GM21381 (cell line): ENCODE results near the gene APRT.
"Not testable (repeated sequence)": the region's sequence is repeated elsewhere in the genome, so short reads cannot be mapped to it uniquely, and the experiment has no call there.

ENCODE experiments used
- ATAC-seq: cut with Tn5 transposase; IDR thresholded peaks from one replicate; pipeline ENCODE4 v1.9.1; 2021; ENCODE audit warnings: mild to moderate bottlenecking, moderate library complexity; ENCODE audit not compliant: unreplicated experiment

Gene APRT

GRCh38 chr16:88823646-88824045 lies 11.9 kb upstream of the APRT start:
- ATAC-seq, result not testable (repeated sequence)

GRCh38 chr16:88822281-88823040 lies 10.7 kb upstream of the APRT start:
- ATAC-seq, result no peak

- no peak for ATAC-seq
Observed at GRCh38 chr16:88821168-88821850, 9.6 kb upstream of the APRT start.

DNA sequence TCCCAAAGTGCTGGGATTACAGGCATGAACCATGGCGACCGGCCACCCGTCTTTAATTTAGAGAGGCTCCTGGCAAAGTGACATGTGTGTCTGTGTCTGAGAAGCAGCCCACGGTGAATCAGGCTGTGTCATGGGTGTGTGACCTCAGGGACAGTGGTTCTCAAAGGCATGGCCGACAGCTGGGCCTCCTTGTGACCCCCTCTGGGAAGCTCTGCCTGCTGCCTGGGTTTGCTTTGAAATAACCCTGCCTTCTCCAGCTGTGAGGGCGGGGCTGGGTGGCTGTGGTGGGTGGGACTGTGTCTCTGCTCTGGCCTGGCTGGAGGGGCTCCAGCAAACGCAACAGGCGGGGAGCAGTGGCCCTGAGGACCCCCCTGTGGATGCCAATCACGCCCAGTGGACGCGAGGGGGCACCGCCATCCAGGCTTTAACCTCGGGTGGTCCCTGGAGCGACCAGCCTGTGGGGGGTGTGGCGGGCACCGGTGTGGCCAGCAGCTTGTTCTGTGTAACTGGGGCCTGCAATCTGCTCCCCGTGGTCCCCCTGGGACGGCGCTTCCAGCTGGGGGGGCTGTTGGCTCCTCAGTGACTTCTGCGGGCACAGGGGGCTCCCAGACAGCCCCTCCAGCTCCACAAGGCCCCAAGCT lies 8.8 kb upstream of the APRT start:
- ATAC-seq, result no peak

GRCh38 chr16:88819126-88819525 lies 7.4 kb upstream of the APRT start:
- ATAC-seq, result no peak

DNA sequence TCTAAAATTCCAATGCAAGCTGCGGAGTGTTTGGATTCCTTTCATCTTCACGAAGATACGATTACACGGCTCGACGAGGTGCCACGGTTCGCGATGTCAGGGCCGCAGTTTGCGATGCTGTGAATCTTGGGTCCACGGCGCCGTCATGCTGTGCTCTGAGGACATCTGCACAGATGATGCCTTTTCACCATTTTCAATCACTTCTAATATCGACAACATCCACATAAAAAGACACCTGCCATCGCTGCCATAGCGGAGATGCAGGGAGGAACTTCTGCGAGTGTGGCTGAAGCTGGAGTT lies 6.8 kb upstream of the APRT start:
- ATAC-seq, result no peak

DNA sequence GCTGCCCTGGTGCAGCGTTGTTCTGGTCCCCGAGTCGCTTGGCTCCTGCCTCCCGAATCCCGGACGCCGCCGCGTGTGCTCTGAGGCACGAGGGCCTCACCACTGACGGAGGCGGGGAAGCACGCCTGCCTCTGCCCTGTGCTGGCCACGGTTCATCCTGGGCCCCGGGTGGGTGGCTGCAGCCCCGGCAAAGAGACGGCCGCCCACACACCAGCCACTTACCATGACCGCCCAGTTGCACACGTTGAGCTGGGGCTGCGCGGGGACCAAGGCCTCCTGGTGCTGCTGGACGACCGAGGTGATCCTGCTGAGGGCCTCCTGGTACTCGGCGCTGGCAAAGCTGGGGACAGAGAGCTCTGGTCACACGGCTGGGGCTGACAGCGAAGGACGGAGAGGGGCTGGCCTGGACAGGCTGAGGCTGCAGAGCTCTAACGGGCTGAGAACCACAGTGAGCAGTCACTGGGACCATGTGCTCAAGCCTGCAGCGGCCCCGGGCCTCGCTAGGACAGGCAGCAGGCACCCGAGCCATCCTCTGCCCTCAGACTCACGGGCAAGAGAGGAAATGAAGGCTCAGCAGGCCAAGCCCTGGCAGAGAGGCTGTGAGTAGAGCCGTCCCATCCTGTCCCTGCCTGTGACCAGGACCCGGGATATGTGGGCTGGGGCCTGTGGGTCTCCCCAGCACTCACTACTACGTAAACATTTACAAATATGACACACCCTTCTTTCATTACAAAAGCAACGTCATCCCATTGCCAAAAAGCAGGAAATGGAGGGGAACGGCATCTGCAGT lies 6.3 kb upstream of the APRT start:
- no peak for ATAC-seq

GRCh38 chr16:88816736-88817535 lies 5.2 kb upstream of the APRT start:
- ATAC-seq, result no peak

GRCh38 chr16:88815901-88816589 lies 4.3 kb upstream of the APRT start:
- no peak for ATAC-seq

DNA sequence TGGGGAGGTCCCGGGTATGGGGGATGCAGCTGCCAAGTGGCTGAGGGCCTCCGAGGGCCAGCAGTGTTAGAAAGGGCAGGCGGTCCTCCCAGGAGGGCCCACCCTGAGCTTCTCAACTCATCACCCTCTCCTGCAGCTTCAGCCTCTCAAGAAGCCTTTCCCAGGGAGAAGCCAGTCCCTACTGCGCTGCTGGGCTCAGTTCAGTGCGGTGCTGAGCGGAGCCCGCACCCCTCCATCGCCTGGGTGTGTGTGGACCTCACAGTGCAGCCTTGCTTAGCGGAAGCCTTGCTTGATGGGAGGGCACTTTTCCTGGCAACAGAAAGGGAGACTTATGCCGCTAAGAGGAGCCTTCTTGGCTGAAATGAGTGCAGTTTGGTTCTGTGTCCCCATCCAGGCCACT lies 3.5 kb upstream of the APRT start:
- ATAC-seq, result no peak

DNA sequence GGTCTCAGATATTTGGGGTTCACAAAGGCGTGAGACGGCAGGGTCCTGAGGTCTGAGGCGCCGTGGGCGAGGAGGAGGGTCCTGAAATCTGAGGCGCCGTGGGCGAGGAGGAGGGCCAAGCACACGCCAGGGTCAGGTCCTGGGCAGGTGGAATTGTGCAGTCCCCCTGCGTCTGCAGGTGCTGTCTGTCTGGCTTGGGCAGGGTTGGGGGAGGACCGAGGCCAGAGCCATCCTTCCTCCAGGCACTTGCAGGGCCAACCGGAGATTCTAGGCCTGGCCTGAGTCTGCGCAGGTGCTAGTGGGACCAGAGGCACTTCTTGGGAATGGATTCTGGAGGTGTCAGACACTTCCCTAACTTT lies 2.4 kb upstream of the APRT start:
- ATAC-seq, result no peak

DNA sequence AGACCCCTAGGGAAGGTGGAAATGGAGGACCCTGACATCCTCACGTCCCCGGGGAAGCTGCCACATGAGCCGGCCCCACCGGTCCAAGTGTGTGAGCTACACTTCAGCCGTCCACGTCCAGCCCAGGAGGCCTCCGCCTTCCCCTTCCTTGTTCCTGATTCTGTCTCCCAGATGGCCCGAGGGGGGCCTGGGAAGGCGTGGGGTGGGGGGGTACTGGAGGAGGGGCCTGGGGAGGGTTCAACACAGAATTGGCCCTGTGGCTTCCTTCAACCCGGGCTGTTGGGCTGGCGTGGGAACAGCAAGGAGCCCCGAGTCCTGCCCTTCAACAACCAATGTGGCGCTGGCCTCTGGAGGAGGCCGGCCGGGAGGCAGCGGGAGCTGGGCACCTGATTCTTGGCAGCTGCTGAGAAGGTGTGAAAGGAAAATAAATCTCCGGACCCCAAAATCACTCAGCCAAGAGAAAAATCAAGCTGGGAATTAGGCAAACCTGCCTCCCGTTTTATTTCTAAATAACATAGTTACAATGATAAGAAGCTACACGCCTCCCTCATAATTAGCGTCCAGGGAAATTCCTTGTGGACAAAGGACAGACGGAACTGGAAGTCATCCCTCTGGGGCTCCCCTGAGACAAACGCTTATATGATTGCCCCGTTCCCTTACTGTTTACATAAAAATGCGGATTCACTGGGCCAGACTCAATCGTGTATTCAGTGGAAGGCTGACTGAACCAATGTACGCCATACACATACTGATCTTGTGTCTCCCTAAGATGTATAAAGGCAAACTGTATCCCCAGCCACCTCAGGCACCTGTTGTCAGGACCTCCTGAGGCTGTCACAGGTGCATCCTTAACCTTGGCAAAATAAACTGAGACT lies 1.8 kb upstream of the APRT start:
- no peak for ATAC-seq

DNA sequence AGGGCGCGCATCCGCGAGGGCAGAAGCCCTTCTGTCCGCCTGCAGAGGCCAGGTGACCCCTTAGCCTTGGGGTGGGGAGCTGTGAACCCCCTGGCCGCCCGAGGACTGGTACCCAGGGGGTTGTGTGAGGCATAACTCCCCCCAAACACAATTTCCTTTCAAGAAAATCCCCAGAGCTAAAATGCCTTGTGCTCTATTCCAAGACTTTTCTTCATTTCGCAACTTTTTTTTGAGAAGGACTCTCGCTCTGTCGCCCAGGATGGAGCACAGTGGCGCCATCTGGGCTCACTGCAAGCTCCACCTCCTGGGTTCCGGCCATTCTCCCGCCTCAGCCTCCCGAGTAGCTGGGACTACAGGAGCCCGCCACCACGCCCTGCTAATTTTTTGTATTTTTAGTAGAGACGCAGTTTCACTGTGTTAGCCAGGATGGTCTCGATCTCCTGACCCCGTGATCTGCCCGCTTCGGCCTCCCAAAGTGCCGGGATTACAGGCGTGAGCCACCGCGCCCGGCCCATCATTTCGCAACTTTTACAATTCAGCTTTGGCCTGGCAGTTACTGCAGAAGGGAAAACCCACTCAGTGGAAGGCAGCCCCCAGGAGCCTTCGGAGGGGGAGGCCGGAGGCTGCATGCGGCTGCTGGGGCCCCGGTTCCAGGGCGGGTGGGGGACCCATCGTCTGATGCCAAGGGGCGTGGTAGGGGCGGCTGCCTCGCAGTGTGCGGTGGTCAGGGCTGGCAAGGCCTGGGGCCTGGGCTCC lies 963 bp upstream of the APRT start:
- ATAC-seq, result no peak

DNA sequence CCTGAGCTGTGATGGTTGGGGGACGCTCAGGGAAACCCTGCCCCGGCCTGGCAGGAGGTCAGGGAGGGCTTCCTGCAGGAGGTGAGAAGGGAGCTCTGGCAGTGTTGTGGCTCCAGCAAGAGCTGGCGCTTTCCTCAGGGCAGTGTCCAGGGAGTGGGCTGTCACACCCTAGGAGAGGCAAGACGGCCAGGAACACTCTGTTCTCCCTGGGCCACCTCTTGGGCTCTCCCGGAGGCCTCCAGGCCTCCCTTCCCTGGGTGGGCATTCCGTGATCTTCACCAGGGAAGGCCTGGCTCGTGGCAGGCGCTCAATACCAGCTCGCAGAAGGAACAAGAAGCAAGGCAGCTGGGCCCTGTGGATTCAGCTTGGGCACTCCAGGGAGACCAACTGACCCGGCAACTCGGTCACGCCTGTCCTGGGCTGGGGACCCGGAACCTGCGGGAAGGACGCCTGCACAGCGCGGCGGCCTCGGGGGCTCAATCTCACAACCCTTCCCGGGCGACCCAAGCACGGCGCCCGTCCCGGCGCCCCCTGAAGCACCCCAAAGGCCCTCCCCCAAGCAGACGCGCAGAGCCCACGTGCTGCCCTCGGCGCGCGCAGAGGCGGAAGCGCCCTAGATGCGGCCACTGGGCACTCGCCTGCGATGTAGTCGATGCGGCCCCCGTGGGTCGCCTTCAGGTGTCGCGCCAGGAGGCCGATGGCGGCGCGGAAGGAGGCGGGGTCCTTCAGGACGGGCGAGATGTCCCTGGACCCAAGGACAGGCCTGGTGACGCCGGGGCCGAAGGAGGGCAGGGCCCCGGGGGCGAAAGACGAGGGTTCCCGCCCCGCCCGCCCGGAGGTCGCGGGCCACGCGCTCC lies 588 bp downstream of the APRT start:
- peak; percentile 47 for ATAC-seq

- no peak for ATAC-seq
Observed at GRCh38 chr16:88810166-88810911, 1.4 kb downstream of the APRT start.

GRCh38 chr16:88809676-88810165 lies 2.0 kb downstream of the APRT start:
- ATAC-seq, result no peak
